Caki2 (cell line): Measurements from ENCODE around the gene CHAF1A. TPM values are rescaled to one million over a fixed set of nuclear protein-coding genes. Genes with fewer than 3 reads are reported as not detected.

Experiments used
- DNase-seq: peaks from one replicate; pipeline ENCODE4 v3.0.0-alpha.2; 2015; ENCODE audit warnings: low read depth
- in situ Hi-C: cut with HindIII; loops from 2 replicates; pipeline ENCODE4 v1.10.0; 2016; ENCODE audit warnings: low sequenced_read_pairs, low pct_unique_long_range_greater_than_20kb, mixed read lengths
- total RNA-seq: library from RNA; depleted of rRNA; stranded (reverse); fragments of >200 nt; shearing (Covaris generic); gene quantifications from 2 replicates; pipeline ENCODE4 v1.2.3, GENCODE V29; 2014; ENCODE audit warnings: low replicate concordance

CHAF1A gene
- total RNA-seq, 1 experiment from 2014 or later, result 45.4 TPM

DNA sequence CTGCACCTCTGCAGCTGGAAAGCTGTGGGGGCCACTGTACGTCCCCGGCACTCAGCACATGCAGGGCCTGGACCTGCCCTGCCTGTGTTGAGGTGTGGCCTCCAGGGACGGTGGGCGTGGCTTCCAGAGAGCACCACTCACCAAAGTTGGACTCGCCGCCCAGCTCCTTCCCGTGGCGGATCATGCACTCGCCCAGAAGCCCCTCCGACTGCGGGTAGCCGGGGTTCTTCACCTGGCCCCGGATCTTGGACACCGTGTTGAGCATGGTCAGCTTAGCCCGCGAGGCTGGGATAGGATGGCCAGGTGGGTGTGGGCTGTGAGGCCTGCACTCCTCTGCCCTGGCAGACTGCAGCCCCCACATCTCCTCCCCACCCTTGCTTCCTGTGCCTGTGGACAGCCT is 37.1 kb upstream of the CHAF1A start:
- in situ Hi-C loops, result no loop called here
- DNase-seq, result no peak

DNA sequence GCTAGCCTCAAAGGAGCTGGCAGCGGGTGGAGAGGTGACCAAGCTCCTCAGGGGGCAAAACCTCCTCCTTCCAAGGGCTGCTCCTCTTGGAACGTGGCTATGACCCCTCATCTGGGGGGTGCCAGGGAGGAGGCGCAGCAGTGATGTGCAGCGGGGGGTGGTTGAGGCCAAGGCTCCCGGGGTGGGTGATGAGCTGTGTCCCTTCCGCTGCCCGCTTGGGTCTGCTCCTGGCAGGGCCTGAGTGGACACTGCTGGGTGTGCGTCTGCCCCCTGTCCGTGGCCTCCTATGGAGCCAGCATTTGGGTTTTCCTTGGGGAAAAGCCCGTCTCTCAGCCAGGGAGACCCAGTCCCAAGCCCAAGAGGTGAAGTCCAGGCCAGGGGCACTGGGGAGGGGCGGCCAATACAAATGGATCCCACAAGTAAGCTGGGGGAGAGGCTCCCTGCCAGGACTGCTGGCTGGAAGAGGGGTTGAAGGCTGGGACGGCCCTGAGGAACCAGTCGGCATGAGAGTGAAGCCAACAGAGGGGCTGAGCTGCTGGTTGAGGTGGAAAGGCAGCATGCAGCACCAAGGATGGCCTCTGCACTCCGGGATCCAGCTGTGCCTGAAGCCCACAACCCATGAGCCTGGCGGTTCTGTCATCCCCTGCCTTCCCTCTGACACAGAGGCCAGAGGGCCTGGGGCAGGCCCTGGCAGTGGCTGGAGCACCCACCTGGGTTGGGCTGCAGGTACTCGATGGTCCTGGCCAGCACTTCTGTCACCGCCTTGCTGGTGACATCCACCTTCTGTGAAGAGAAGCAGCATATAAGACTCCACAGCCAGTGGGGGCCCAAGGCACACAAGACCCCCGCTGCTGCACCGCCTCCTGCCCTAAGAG is 36.4 kb upstream of the CHAF1A start:
- in situ Hi-C loops, result no loop called here
- DNase-seq, result no peak

DNA sequence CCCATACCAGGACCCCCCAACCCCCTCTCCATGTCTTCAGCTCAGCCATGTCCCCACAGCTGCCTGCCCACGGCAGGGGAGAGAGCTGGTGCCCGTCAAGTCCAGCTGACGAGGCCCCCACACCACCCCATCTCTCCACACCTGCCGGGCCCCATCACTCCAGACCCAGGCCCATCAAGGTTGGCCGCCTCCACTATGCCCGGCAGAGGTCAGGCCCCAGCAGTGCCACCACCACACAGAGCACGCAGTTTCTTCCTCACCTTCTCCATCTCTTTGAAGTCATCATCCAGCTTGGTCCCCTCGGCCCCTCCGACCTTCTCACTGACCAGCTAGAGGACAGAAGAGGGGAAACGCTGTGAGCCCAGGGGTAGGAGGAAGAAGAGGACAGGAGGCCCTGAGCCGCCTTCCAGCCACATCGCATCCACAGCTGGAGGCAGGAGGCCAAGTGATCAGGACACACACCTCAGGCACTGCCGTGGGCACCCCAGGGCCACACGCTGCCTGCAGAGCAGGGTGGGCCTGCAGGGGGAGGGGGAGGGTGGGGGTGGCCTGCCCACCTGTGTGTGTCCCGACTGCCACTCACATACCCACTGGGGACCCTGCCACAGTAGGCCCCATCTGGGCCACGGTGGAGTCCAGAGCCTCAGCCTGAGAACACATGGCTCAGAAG is 35.6 kb upstream of the CHAF1A start:
- in situ Hi-C loops, result no loop called here
- no peak for DNase-seq

DNA sequence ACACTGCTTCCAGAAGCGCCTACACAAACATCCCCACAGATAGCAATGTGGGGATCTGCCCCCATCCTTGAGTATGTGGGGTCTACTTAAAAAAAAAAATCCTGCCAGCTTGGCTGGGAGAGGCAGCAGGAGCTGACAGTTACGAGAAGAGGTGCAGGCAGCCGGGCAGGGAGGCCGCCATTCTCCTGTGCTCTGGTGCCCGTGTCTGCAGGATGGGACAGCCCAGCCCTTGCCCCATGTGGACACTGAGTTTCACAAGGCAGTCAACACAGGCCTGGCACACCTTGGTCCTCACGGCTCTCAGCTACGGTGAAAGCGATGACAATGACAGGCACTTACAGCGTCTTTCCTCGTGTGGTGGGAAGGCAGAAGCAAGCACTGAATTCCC is 35.1 kb upstream of the CHAF1A start:
- in situ Hi-C loops, result no loop called here

DNA sequence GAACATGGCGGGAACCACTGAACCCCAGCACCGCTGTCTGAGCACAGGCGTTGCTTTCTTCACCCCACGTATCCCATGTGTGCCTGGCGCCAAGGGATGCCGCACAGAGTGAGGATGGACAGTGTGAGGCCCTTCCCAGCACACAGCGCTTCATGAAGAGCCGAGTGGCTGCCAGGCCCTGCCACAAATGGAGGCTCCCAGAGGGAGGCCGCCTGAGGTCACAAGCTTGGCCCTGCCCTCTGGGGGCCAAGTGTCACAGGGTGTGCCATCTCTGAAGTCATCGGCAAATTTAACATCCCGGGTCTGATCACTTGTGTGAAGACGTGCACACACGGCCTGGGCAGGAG is 34.7 kb upstream of the CHAF1A start:
- no peak for DNase-seq
- in situ Hi-C loops, result no loop called here

More for the DNA sequence above, 35.1 kb upstream of the CHAF1A start:
- DNase-seq, result no peak

DNA sequence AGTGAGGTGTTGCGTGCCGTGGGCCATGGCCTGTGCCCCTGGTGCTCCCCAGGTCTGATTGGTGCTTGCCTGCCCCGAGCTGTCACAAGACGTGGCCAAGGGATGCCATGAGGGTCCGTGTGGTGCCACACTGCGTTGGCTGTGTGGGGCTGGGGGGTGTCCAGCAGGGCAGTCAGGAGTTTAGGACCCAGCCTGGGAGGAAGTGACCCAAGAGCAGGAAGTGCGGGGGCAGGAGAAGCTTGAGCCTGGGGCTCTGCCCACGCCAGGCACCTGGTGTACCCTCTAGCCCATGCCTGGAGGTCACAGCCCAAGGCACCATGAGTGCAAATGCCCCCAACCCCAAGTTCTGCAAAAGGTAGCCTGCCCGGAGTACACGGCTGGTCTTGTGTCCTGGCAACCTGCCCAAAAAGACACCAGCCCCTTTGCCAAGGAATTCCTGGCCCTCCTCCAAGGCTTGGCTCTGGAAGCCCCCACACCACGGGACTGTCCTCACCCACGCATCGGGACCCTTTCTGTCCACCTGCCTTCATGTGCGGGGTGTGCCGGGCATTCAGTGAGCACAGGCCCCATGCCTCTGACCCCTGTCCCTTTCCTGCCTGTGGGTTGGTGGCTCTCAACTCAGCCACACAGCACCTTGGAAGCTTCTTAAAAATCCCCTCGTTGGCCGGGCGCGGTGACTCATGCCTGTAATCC is 34.2 kb upstream of the CHAF1A start:
- DNase-seq, result no peak
- in situ Hi-C loops, result no loop called here

DNA sequence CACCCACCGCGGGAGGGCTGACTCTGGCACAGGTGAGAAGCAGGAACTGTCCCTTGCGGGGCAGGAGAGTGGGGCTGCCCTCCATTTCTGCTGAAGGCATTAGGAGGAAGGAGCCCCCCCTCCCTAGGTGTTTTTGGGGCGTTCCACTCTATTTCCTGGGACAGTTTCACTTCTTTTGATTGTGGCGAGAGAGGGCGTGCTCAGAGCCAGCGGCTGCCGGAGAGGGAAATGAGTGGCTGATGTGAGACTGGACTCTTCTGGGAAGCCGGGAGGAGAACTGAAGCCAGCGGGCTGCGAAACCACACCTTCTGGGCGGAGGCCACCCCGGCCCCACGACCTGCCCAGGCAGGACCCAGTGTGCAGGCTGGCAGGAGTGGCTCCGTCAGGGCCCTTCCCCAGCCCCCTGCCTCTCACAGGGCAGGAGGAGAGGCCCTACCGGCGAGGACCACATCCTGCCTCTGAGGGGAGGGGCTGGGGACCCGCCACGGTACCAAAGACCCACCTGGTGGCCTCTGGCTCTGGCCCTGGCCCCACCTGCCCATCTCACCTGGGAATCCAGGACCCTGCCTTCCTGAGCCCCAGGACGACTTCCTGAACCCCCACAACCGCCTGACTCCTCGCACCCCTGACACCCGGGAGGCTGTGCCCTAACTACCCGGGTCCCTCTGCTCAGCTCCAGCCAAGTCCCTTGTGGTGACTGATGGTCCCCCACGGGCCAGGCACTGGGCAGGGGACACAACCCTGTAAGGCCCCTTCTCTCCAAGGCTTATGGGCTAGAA is 33.1 kb upstream of the CHAF1A start:
- in situ Hi-C loops, result no loop called here
- peak; percentile 77 for DNase-seq

DNA sequence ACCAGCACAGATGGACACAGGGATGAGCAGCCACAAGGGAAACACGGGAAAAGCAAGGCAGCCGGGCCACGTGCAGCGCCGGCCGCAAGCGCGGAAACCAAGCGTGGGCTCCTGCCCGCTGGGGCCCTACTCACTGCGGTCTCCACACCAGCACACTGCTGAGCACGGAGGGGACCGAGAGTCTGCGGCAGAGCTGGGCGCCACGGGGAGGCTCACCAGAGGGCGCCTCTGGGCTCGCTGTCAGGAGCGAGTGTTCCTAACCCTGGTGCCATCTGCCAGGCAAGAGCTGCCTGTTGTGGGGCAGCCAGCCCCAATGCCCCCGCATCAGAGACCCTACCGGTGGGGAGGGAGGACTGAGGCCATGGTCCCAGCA is 32.6 kb upstream of the CHAF1A start:
- DNase-seq, result no peak
- in situ Hi-C loops, result no loop called here

DNA sequence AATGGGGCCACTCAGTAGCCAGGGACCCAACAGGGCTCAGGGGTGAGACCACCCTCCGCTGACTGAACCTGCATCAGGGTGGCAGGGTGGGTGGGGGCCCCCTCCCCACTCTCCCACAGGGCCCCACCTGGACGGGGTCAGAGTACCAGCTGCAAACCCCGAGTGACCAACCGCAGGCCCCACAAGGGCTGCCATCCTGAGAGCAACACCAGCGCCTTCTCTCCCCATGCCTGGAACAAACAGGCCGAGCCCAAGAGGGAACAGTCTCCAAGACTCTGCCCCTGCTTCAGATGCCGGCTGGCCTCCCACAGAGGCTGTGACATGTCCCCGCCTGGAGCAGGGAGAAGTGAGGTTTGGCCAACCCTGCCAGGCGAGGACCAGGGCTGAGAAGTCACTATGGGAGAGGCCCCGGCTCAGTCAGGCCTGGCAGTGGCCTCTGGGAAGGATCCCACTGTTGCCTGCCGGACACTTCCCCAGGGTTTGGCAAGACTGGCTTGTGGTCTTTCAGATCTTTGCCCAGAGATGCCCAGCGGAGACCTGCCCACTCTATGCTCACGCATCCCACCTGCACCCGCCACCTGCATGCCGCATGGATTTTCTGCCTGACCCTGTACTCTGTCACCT is 31.9 kb upstream of the CHAF1A start:
- DNase-seq, result no peak
- in situ Hi-C loops, result no loop called here

DNA sequence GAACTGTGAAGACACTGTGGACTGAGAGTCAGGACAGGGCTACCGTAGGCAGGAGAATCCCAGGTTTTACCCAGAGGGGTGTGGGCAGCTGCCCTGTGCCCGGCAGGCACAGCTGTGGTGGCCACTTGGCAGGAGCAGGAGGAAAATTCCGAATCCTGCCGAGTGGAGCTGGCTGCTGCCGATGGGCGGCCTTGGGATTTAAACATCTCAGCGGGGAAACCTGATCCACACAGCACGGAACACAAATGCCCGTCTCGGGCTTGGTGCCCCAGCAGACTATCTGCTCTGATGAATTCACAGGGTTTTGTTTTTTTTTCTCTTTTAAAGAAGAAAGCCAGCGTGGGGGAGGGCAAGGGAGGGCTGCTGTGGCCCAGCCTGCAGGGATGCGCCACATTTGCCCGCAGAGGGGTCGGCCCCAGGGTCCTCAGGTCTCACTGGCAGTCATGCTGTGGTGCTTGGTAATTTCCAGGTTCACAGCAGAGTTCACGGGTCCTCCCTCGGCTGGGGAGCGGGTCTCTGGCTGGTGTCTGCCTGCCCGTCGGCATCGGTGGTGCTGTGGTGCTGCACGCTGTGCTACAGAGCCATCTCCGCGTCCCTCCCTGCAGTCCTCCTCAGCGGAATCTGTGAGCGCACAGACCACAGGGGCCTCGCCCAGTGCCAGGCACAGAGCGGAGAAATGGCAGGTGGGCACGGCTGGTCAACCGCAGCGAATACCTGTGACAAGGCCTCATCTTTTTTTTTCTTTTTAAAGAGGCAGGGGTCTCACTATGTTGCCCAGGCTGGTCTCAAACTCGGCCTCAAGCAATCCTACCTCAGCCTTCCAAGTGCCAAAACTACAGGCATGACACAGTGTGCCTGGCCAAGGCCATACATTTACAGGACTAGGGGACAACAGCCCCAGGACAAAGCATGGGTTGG is 30.9 kb upstream of the CHAF1A start:
- in situ Hi-C loops, result no loop called here

DNA sequence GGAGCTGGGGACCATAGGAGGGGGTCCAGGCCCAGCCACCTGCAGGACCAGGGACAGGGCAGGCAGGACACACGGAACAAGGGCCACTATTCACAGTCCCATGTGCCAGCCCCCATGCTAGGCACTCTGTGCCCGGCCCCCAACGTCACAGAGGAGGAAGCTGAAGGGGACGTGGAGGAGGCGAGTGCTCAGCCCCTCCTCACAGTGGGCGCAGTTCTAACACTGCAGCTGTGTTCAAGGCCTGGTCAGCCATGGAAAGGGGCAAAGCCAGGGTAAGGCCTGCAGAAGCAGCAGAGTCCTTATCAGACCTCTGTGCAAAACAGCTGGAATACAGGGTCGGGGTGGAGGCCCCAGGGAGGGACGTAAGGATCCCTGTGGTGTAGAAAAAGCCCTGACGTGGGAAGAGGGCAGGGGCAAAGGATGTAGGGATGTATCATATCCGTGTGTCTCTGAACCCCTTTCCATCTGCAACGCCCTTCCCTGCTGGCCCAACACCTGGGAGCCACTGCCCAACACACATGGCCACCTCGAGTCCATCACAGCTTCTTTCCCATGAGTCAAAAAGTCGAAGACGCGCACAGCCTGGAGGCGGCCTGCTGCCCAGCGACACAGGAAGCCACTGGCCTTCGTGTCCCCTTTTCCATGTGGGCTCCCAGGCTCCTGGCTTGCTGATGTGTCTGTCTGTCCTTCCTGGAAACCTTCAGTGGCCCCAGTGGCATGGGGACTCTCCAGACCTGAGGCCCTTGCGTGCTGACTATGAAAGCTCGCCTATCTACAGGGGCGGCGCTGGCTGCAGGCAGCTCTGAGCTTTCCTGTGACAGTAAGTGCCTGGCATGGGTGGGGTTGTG is 30.1 kb upstream of the CHAF1A start:
- in situ Hi-C loops, result no loop called here
- DNase-seq, result no peak

More for the DNA sequence above, 30.9 kb upstream of the CHAF1A start:
- DNase-seq, result no peak

DNA sequence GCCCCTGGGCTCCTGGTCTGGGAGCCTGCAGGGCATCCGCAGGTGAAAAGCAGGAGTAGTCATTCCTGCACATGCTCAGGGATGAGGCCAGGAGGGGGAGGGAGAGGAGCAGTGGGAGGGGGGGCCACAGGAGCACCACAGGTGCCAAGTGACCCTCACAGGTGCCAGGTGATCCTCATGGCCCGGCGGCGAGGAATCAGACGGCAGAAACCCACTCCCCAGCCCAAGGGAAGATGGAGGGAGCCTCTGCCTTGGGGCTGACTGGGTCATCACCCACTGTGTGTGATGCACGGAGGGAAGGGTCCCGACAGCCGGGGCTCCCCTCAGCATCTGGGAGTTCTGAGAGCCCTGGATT is 29.4 kb upstream of the CHAF1A start:
- in situ Hi-C loops, result no loop called here
- no peak for DNase-seq

DNA sequence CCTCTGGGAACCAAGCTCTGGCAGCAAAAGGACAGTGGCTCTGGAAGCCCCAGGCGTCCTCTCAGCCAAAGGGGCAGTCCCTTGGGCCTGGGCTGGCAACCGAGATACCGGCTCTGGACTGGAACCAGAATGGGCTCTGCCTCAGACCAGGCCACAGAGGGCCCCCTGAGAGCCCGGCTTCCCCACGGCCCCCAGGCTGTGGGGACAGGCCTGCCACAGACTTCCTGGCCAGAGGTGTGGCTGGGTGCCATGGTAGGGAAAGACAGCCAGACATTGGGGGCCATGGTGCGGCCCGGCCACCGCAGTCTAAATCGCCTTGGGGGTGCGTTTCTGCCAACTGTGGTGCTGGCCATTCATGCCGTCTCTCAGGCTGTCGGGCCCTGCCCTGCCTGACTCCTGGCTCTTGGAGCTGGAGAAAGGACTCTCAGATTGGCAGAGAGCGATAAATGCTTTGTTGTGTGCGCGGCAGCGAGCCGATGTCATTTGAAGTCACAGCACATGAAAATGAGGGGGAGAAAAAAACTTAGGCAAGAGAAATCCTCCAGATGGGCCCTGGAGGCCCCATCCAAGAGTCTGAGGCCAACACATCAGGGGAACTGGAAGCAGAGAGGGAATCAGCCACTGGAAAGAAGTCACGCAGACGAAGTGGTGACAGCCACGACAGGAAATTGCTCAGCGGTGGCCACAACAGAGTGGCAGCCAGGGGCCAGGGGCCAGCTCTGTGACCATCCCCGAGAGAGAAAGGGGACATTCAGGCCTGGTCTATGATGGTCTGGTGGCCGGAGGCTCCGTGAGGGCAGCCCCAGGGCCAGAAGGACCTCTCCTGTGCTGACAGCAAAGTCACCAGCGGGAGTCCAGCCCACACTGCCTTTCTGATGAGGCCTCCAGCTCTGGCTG is 28.6 kb upstream of the CHAF1A start:
- in situ Hi-C loops, result no loop called here
- no peak for DNase-seq

DNA sequence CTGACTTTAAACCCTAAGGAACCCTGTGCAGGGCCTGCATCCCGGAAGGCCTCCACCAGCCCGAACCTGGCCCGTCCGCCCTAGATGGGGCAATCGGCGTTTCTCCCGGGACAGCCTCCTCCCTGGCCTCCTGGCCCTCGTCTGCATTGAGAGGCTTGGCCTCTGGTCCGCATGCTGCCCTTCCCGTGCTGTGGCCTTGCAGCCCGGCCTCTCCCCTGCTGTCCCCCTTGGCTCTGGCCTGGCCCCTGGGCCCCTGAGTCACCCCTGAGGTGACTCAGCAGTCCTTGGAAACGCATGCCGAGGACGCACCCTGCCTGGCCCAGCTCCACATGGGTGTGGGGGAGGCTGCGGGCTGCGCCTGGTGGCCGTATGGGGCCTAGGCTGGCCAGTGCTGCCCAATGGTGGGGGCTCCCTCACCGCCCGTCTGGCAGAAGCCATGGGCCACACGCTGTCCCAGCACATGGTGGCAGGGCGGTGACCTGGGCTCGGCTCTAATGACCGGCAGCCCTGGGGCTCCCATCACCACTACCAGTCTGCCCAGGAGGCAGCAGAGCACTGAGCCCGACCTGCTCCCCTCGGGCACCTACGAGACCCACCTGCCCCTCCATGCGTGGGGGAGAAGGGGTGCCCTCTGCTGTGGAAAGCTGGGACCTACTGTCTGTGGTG is 27.8 kb upstream of the CHAF1A start:
- in situ Hi-C loops, result no loop called here
- peak; percentile 94 for DNase-seq
